Measurements from ENCODE around the gene GSTCD. TPM values are rescaled to one million over a fixed set of nuclear protein-coding genes. Genes with fewer than 3 reads are reported as not detected.
"Not testable (repeated sequence)": the region's sequence is repeated elsewhere in the genome, so short reads cannot be mapped to it uniquely, and the experiment has no call there.

Gene GSTCD
- polyA plus RNA-seq, 1 experiment = 12.1 TPM

DNA sequence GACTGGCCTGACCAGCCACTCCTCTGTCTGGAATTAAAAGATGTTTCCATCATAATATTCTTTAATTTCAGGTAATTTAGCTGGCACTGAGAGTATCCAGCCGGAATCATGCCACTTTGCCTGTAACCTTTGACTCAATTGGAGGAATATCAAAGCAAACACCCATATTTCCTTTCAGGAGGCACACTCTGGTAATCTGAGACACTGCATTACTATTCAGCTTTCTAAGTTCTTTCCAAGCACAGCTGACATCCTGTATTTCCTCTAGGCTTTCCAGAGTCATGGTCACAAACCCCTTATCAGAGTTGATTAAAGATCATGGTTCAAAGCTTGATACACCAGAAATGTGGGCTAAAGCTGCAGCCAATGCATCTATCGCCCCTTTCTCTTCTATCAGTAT, 29.4 kb upstream of the GSTCD start:
- ChIA-PET CTCF (interaction anchor here (1.5 kb wide), 1 partner anchor 36 kb away, joined by 4 read pairs; no protein-coding TSS in a partner anchor), POLR2A (no interaction called here)
- TF ChIP-seq, protein P1, sequence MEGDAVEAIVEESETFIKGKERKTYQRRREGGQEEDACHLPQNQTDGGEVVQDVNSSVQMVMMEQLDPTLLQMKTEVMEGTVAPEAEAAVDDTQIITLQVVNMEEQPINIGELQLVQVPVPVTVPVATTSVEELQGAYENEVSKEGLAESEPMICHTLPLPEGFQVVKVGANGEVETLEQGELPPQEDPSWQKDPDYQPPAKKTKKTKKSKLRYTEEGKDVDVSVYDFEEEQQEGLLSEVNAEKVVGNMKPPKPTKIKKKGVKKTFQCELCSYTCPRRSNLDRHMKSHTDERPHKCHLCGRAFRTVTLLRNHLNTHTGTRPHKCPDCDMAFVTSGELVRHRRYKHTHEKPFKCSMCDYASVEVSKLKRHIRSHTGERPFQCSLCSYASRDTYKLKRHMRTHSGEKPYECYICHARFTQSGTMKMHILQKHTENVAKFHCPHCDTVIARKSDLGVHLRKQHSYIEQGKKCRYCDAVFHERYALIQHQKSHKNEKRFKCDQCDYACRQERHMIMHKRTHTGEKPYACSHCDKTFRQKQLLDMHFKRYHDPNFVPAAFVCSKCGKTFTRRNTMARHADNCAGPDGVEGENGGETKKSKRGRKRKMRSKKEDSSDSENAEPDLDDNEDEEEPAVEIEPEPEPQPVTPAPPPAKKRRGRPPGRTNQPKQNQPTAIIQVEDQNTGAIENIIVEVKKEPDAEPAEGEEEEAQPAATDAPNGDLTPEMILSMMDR (IDR thresholded peaks at IDR 0.05; ENCODE audit: low read depth, low read length) = no peak
- Histone ChIP-seq H3K27me3 (ENCODE audit: control insufficient read depth, insufficient read depth, low read length) (no peaks in the 10 kb centered on the region), H3K4me3 (ENCODE audit: low read depth, low read length) (no peak overlapping the region), H3K27ac (ENCODE audit: low read depth, low read length) (no peak overlapping the region), H3K9me3 (ENCODE audit: control insufficient read depth, insufficient read depth, low read length) (no peaks in the 10 kb centered on the region)
- DNase-seq (ENCODE audit: low read depth, low spot score) = no peak

DNA sequence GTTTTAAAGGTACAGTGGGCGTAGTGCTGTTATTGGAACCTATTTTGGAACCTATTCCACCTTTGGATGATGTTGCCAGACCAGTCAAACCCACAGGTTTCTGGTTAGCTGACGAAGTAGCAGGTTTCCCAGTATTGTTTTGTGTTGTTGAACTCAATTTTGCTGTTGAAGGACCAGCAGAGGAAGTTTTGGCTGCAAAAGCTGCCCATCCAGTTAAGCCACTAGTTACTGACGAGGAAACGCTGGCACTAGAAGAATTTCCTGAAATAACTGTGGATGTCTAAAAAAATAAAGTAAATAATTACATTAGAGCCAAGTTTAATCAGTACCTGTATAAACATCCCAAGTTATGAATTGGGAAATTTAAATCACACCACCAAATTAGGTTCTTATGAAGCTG, 25.5 kb upstream of the GSTCD start:
- ChIA-PET POLR2A (no interaction called here), CTCF (no interaction called here)
- H3K27ac ChIP-seq (ENCODE audit: low read depth, low read length) = no peak overlapping the region

DNA sequence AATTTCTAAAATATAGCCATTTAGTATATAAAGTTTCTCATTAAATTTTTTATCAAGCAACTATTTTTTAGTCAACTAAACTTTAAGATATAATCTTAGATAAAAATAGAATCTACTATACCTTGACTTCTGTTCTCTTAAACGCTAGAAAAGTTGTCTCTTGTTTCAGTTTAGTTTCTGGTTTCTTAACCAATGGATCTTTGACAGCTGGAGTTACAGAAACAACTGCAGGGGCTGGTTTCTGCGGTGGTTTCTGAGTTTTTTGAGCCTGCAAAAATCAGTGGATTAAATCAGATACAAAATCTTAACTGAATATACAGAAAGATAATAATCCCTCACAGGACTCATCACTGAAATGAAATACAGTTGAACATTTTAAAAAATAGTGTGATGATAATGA, 22.0 kb upstream of the GSTCD start:
- Histone ChIP-seq H3K27ac (ENCODE audit: low read depth, low read length) (no peak overlapping the region), H3K27me3 (ENCODE audit: control insufficient read depth, insufficient read depth, low read length) (no peaks in the 10 kb centered on the region), H3K4me3 (ENCODE audit: low read depth, low read length) (no peak overlapping the region), H3K9me3 (ENCODE audit: control insufficient read depth, insufficient read depth, low read length) (no peaks in the 10 kb centered on the region)
- ChIA-PET POLR2A (no interaction called here), CTCF (no interaction called here)
- TF ChIP-seq, protein P1 (IDR thresholded peaks at IDR 0.05; ENCODE audit: low read depth, low read length) = no peak
- DNase-seq (ENCODE audit: low read depth, low spot score) = no peak

More for the DNA sequence above, 25.5 kb upstream of the GSTCD start:
- TF ChIP-seq, protein P1 (IDR thresholded peaks at IDR 0.05; ENCODE audit: low read depth, low read length) = no peak
- Histone ChIP-seq H3K9me3 (ENCODE audit: control insufficient read depth, insufficient read depth, low read length) (no peaks in the 10 kb centered on the region), H3K27me3 (ENCODE audit: control insufficient read depth, insufficient read depth, low read length) (no peaks in the 10 kb centered on the region), H3K4me3 (ENCODE audit: low read depth, low read length) (no peak overlapping the region)
- no peak for DNase-seq (ENCODE audit: low read depth, low spot score)

DNA sequence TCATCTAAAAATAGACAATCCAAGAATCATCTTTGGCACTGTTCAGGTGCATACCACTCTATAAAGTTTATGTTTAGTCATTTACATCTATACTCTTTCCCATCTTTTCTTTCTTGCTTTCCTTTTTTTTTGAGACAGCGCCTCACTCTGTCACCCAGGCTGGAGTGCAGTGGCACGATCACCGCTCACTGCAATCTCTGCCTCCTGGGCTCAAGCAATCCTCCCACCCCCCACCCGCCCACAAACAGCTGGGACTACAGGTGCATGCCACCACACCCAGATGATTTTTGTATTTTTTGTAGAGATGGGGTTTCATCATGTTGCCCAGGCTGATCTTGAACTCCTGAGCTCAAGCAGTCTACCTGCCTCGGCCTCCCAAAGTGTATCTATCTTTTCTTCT, 13.8 kb upstream of the GSTCD start:
- CTCF ChIA-PET = interaction anchor here (0.7 kb wide), 1 partner anchor 22 kb away, joined by 3 read pairs; no protein-coding TSS in a partner anchor
- DNase-seq (ENCODE audit: low read depth, low spot score); H3K4me3 ChIP-seq (ENCODE audit: low read depth, low read length); POLR2A ChIA-PET; H3K27me3 ChIP-seq (ENCODE audit: control insufficient read depth, insufficient read depth, low read length); H3K9me3 ChIP-seq (ENCODE audit: control insufficient read depth, insufficient read depth, low read length); H3K27ac ChIP-seq (ENCODE audit: low read depth, low read length): not testable (repeated sequence)

DNA sequence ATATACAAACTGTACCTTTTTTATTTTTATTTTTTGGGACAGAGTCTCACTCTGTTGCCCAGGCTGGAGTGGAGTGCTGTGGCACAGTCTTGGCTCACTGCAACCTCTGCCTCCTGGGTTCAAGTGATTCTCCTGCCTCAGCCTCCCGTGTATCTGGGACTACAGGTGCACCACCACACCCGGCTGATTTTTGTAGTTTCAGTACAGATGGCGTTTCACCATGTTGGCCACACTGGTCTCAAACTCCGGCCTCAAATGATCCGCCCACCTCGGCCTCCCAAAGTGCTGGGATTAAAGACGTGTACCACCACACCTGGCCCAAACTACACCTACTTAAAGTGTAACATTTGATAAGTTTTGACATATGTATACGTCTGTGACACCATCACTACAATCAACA, 12.8 kb upstream of the GSTCD start:
- DNase-seq (ENCODE audit: low read depth, low spot score); H3K27ac ChIP-seq (ENCODE audit: low read depth, low read length); CTCF ChIA-PET; H3K9me3 ChIP-seq (ENCODE audit: control insufficient read depth, insufficient read depth, low read length); H3K27me3 ChIP-seq (ENCODE audit: control insufficient read depth, insufficient read depth, low read length); POLR2A ChIA-PET; H3K4me3 ChIP-seq (ENCODE audit: low read depth, low read length): not testable (repeated sequence)

DNA sequence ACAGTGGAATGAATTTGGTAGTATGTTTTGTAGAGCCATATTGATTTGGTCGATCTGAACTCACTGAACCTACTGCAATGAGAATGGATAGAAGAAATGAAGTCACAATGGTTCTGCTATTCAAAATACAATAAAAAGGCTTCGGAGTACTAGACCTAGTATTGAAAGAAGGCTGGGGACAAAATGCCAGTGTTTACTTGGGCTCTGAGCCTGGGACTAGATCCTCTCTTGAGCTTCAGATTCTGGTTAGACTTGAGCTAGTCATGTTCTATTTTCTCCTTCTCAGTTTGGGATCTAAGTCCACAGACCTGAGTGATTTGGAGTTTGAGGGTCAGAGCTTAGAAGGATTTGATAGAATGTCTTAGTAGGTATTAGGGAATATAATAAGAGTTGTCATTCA, 10.0 kb upstream of the GSTCD start:
- TF ChIP-seq, protein P1 (IDR thresholded peaks at IDR 0.05; ENCODE audit: low read depth, low read length) = no peak
- H3K4me3 ChIP-seq (ENCODE audit: low read depth, low read length) = no peak overlapping the region
- H3K27me3 ChIP-seq (ENCODE audit: control insufficient read depth, insufficient read depth, low read length) = no peaks in the 10 kb centered on the region
- ChIA-PET CTCF (no interaction called here), POLR2A (no interaction called here)
- no peak overlapping the region for H3K27ac ChIP-seq (ENCODE audit: low read depth, low read length)
- no peaks in the 10 kb centered on the region for H3K9me3 ChIP-seq (ENCODE audit: control insufficient read depth, insufficient read depth, low read length)
- no peak for DNase-seq (ENCODE audit: low read depth, low spot score)
